NCI-H748 (cell line): ENCODE results near the gene EPB41L2.
"Not testable (repeated sequence)": the region's sequence is repeated elsewhere in the genome, so short reads cannot be mapped to it uniquely, and the experiment has no call there.

Experiments
- DNase-seq: peaks from one replicate; lab custom pipeline; 2025; ENCODE audit not compliant: unreplicated experiment; lab: John Stamatoyannopoulos, UW

The EPB41L2 gene

DNA sequence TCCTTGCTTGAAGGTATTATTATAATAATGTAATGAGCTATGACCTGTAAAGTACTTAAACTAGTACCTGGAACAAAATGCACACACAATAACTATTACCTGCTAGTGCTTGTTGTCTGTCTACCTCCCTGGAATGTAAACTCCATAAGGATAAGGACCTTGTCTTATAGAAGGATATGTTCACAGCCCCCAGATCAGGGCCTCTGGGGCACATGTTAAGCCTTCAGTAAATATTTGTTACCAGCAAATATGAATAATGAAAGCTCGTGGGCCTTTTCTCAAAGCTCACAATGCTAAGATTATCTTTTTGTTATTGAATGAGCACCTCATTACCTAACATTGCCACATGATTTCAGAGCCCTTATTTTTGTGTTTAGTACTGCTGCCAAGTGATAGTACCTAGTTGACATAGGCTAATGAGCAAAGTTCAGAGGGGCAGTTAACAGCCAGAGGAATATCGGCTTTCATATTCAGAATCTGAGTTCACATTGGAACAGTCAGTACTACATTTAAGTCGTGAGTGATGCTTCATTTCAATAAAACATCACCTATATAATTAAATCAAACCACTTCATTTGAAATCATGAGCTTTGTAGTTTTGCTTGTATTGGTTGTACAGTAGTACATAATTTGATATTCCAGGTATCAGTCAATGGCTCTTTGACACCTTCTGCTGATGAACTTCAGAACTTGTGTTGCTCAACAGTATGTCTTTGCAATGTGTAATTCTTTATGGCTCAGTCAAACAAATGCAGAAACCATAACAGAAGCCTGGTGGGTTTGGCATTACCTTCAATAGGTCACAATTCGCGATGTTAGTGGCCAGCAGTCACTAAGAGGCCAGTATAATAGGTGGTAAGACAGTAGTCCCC lies 247.6 kb downstream of the EPB41L2 start:
- no peak for DNase-seq

DNA sequence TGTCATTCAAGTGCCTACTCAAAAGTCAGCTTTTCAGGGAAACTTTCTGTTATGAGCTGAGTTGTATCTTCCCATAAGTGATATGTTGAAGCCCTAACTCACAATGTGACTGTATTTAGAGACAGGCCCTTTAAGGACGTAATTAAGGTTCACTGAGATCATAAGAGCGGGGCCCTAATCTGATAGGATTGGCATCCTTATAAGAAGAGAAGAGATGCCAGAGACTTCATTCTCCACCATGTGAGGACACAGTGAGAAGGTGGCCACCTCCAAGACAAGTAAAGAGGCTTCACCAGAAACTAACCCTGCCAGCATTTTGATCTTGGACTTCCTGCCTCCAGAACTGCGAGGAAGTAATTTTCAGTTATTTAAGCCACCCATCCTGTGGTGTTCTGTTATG lies 248.5 kb downstream of the EPB41L2 start:
- no peak for DNase-seq

DNA sequence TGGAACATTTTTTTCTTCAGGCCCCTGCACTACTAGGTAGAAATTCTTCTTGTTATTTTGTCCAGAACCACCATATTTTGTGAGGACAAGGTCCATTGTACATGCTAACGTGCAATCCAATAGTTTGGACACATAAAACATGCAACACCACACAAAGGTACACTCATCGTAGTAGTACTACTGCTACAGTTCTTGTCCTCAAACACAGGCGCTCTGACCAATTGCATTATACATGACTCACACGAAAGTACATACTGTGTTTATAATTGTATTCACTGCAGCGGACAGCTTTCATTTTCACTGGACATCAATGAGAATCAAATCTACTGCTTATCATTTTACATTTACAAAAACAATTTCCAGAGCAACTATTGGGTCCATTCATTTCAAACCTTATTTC lies 251.1 kb downstream of the EPB41L2 start:
- DNase-seq = no peak

DNA sequence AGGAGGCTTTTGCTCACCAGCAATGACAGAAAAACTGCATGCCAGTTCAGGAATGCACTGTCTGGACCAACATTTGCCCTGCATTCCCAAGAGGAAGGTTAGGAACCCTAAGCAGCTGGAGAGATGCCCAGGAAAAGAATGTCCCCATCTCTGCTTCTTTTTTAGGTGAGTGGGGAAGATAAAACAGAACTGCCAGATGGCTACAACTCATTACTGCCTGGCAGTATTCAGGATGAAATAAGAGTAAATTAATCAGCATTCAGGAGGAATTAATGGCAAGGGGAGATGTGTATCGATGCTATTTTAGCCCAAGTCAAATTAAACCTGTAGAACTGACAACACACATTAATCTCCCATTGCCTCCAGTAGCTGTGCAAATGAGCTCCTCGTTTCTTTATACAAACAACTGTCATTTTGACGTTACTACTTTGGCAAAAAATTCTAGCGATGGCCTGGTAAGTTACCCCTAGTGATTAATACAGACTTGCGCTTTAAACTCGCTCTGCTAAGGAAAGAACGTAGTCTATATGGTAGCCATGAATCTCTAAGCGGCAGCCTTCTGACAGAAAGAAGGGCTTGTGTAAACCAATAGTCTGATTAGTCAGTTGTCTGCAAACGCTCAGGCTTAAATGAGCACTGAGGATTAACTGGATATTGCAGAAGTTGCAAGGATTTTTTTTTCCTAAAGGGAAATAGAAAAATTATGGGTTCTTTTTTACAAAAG lies 252.6 kb downstream of the EPB41L2 start:
- DNase-seq = no peak

DNA sequence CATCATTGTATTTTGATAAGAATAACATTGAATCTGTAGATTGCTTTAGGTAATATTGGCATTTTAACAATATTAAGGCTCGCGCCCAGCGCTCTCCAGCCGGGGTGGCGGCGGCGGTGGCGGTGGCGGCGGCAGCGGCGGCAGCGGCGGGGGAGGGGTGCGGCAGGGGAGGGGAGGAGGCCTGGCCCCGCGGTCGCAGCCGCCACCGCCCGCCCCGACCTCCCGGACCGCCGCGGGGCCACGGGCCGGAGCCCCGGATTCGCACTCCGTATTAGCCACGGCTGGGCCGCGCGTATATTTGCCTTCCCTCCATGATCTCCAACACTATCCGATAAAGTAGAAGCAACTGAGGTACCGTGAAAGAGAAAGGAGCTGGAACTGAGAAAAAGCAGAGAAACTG lies 261.7 kb downstream of the EPB41L2 start:
- not testable (repeated sequence) for DNase-seq

DNA sequence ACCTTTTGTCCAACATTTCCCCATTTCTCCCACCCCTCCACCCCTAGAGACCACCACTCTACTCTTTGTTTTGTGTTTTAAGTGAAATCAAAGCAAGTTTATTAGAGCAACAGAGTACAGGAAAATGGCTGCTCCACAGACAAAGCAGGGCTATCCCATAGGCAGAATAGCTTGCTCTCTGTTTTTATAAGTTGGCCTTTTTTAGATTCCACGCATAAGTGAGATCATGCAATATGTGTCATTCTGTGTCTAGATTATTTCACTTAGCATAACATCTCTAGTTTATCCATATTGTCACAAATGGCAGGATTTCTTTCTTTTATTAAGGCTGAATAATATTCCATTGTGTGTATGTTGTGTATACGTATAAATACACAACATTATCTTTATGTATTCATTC lies 266.0 kb downstream of the EPB41L2 start:
- DNase-seq = no peak

DNA sequence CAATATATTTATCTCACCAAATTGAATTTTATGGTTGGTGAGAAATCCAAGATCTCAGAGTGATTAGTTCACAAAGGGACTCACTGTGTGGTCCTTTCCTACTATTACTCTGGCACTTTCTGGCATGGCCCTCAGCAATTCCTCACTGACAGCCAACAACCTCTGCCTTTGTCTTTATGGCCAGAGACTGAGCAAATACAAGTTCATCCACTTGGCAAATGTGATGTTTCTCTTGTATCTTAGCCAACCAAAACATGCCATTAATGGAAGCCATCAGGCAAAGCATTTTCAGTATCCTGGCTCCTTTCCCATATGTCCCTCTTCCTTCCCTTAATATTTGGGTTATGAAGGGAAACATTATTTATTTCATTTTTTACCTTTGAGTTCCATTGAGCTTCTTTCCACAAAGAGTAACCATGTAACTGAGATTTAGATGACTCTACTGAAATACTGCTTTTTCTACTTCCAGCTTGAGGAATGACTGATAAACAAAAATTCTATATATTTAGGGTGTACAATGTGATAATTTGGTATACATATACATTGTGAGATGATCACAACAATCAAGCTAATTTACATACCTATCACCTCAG lies 266.6 kb downstream of the EPB41L2 start:
- no peak for DNase-seq

DNA sequence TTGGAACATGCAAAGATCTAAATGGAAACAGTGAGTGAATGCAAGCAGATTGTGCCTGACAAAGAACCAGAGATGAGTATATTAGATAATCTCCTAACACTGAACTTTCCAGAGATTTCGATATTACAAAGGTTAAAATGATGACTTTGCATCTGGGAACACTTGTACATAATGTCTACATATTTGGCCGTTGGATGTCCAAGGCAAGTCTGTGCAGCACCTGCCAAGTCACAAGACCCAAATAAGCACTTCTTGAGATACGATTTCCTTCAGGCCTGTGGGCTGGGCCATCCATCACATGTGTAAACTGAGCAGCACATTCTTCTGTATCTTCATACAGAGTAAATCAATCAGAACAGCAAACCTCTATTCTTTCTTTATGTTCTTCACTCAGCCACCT lies 268.3 kb downstream of the EPB41L2 start:
- no peak for DNase-seq

DNA sequence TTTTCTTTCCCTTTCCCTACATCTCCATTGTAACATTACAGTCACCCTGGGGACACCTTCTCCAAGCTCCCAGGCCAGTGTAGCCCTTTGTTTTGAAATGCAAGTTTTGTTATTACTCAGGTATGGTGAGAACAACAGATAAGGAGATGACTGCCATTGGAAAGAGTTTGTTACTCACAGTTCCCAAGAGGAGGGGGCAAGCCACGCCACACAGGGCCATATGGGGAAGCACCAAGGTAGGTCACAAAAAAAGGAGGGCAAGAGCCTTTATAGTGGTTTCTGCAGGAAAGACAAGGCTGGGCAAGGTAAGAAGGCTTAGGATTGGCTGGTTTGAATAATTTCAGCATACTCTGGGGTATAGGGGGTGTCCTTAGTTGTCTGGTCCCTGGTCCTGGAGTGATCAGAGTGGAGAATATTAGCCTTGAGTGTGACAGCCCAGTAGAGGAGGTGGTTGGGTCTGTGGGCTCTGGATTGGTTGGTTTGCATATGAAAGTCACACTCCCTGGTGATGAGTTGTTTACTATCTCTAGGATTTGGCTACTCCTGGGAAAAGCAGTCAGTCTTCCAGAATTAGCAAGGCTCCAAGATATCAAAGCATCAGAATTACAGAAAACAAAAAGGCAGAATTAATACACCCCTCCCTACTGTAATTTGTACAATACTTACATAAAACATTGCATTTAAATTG lies 268.9 kb downstream of the EPB41L2 start:
- no peak for DNase-seq
